ENCODE data around the gene LAMB1. TPM values are rescaled to one million over a fixed set of nuclear protein-coding genes. Genes with fewer than 3 reads are reported as not detected.
A peak's percentile ranks its signal among the peaks of the same experiment; 100 is the strongest.

Gene LAMB1
- total and polyA plus RNA-seq, 2 of the 13 experiments (the other 11 are each of a cell fraction or from before 2014, with no cell fraction given), result 109 to 124 TPM

DNA sequence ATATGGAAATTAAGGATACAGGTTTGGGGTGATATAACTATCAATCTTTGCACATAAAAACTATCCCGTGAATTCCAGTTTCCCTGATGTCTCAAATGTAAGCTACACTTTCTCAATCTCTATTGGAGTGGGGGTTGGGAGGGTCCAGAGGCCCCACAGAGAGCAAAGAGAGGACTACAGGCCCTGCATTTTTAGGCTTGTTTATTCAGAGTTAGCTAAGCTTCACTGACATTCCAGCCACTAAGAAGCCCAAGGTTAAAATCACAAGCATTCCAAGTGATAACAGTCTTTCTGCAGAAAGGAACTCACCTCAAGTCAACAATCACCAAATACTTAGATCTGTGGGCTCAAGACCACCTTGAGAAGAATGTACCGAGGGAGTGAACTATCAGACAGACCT is 31.6 kb upstream of the LAMB1 start (continued):
- TF ChIP-seq, protein P1, sequence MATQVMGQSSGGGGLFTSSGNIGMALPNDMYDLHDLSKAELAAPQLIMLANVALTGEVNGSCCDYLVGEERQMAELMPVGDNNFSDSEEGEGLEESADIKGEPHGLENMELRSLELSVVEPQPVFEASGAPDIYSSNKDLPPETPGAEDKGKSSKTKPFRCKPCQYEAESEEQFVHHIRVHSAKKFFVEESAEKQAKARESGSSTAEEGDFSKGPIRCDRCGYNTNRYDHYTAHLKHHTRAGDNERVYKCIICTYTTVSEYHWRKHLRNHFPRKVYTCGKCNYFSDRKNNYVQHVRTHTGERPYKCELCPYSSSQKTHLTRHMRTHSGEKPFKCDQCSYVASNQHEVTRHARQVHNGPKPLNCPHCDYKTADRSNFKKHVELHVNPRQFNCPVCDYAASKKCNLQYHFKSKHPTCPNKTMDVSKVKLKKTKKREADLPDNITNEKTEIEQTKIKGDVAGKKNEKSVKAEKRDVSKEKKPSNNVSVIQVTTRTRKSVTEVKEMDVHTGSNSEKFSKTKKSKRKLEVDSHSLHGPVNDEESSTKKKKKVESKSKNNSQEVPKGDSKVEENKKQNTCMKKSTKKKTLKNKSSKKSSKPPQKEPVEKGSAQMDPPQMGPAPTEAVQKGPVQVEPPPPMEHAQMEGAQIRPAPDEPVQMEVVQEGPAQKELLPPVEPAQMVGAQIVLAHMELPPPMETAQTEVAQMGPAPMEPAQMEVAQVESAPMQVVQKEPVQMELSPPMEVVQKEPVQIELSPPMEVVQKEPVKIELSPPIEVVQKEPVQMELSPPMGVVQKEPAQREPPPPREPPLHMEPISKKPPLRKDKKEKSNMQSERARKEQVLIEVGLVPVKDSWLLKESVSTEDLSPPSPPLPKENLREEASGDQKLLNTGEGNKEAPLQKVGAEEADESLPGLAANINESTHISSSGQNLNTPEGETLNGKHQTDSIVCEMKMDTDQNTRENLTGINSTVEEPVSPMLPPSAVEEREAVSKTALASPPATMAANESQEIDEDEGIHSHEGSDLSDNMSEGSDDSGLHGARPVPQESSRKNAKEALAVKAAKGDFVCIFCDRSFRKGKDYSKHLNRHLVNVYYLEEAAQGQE (IDR thresholded peaks at IDR 0.05; ENCODE audit: borderline replicate concordance in 1 of 2, low read depth in 1 of 2, low read length in 2 of 2), result no peak
- no peak for TF ChIP-seq ZNF768 (CRISPR knock-in tag; IDR thresholded peaks at IDR 0.05)
- TF ChIP-seq SATB2 (CRISPR knock-in tag; IDR thresholded peaks at IDR 0.05), result no peak
- no peak for TF ChIP-seq RFXAP (CRISPR knock-in tag; IDR thresholded peaks at IDR 0.05; ENCODE audit: borderline replicate concordance)
- TF ChIP-seq GFI1 (CRISPR knock-in tag; IDR thresholded peaks at IDR 0.05; ENCODE audit: borderline replicate concordance), result no peak; the same call in 1 of the 2 replicates
- no peak for TF ChIP-seq PHF8 (CRISPR knock-in tag; IDR thresholded peaks at IDR 0.05)
- no peak for TF ChIP-seq SALL2 (CRISPR knock-in tag; IDR thresholded peaks at IDR 0.05)
- no peak for TF ChIP-seq TCF12 (IDR thresholded peaks at IDR 0.05)
- no peak for TF ChIP-seq TCF12 (CRISPR knock-in tag; IDR thresholded peaks at IDR 0.05)
- TF ChIP-seq CHD4 (IDR thresholded peaks at IDR 0.05; ENCODE audit: borderline replicate concordance, low read length), result no peak
- TF ChIP-seq NR2F6 (IDR thresholded peaks at IDR 0.05), result peak; percentile 50; the same call in 1 of the 2 replicates
- TF ChIP-seq NR2F6 (CRISPR knock-in tag; IDR thresholded peaks at IDR 0.05), result peak; percentile 63; the same call in 1 of the 2 replicates
- no peak for TF ChIP-seq ZNF335 (CRISPR knock-in tag; IDR thresholded peaks at IDR 0.05)
- no peak for TF ChIP-seq ELF4 (CRISPR knock-in tag; IDR thresholded peaks at IDR 0.05; ENCODE audit: borderline replicate concordance)
- no peak for TF ChIP-seq KDM3A (CRISPR knock-in tag; IDR thresholded peaks at IDR 0.05; ENCODE audit: low read depth)
- no peak for TF ChIP-seq ZFP82 (CRISPR knock-in tag; IDR thresholded peaks at IDR 0.05; ENCODE audit: borderline replicate concordance)
- no peak for TF ChIP-seq ZNF530 (CRISPR knock-in tag; IDR thresholded peaks at IDR 0.05; ENCODE audit: low read depth)
- no peak for TF ChIP-seq DR1 (CRISPR knock-in tag; IDR thresholded peaks at IDR 0.05)
- TF ChIP-seq ZSCAN20 (CRISPR knock-in tag; IDR thresholded peaks at IDR 0.05; ENCODE audit: borderline replicate concordance), result no peak
- no peak for TF ChIP-seq HIVEP1 (CRISPR knock-in tag; IDR thresholded peaks at IDR 0.05)
- TF ChIP-seq ZNF782 (CRISPR knock-in tag; IDR thresholded peaks at IDR 0.05; ENCODE audit: borderline replicate concordance), result no peak
- TF ChIP-seq, protein P2, sequence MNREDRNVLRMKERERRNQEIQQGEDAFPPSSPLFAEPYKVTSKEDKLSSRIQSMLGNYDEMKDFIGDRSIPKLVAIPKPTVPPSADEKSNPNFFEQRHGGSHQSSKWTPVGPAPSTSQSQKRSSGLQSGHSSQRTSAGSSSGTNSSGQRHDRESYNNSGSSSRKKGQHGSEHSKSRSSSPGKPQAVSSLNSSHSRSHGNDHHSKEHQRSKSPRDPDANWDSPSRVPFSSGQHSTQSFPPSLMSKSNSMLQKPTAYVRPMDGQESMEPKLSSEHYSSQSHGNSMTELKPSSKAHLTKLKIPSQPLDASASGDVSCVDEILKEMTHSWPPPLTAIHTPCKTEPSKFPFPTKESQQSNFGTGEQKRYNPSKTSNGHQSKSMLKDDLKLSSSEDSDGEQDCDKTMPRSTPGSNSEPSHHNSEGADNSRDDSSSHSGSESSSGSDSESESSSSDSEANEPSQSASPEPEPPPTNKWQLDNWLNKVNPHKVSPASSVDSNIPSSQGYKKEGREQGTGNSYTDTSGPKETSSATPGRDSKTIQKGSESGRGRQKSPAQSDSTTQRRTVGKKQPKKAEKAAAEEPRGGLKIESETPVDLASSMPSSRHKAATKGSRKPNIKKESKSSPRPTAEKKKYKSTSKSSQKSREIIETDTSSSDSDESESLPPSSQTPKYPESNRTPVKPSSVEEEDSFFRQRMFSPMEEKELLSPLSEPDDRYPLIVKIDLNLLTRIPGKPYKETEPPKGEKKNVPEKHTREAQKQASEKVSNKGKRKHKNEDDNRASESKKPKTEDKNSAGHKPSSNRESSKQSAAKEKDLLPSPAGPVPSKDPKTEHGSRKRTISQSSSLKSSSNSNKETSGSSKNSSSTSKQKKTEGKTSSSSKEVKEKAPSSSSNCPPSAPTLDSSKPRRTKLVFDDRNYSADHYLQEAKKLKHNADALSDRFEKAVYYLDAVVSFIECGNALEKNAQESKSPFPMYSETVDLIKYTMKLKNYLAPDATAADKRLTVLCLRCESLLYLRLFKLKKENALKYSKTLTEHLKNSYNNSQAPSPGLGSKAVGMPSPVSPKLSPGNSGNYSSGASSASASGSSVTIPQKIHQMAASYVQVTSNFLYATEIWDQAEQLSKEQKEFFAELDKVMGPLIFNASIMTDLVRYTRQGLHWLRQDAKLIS (CRISPR knock-in tag; IDR thresholded peaks at IDR 0.05), result no peak
- TF ChIP-seq KLF12 (CRISPR knock-in tag; IDR thresholded peaks at IDR 0.05; ENCODE audit: borderline replicate concordance), result no peak
- no peak for TF ChIP-seq MTF2 (CRISPR knock-in tag; IDR thresholded peaks at IDR 0.05; ENCODE audit: borderline replicate concordance)
- TF ChIP-seq, protein P3, sequence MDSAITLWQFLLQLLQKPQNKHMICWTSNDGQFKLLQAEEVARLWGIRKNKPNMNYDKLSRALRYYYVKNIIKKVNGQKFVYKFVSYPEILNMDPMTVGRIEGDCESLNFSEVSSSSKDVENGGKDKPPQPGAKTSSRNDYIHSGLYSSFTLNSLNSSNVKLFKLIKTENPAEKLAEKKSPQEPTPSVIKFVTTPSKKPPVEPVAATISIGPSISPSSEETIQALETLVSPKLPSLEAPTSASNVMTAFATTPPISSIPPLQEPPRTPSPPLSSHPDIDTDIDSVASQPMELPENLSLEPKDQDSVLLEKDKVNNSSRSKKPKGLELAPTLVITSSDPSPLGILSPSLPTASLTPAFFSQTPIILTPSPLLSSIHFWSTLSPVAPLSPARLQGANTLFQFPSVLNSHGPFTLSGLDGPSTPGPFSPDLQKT (CRISPR knock-in tag; IDR thresholded peaks at IDR 0.05; ENCODE audit: borderline replicate concordance), result no peak

Data from HepG2 (cell line).